LNCAP (cell line): ENCODE measurements around the gene PTPRU.

Experiments
- CTCF ChIP-seq: fragments of 450-650 bp; IDR thresholded peaks from 2 replicates; pipeline ENCODE4 v1.5.1; 2017; ENCODE audit warnings: mild to moderate bottlenecking

The PTPRU gene

GRCh38 chr1:29312469-29313461 is 76.4 kb downstream of the PTPRU start:
- TF ChIP-seq CTCF = no peak

GRCh38 chr1:29315262-29315661 is 78.9 kb downstream of the PTPRU start:
- TF ChIP-seq CTCF = no peak

DNA sequence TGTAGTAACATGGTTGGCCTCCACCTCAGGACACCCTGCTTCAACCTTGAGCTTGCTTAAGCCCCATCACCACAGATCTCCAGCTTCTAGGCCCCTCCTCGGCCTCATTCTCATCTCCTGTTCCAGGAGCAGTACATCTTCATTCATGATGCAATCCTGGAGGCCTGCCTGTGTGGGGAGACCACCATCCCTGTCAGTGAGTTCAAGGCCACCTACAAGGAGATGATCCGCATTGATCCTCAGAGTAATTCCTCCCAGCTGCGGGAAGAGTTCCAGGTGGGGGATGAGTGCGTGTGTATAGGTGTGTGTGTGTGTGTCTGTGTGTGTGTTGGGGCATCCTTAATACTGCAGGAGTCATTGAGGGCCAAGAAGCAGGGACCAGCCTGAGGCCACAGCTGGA is 79.6 kb downstream of the PTPRU start:
- no peak for TF ChIP-seq CTCF

DNA sequence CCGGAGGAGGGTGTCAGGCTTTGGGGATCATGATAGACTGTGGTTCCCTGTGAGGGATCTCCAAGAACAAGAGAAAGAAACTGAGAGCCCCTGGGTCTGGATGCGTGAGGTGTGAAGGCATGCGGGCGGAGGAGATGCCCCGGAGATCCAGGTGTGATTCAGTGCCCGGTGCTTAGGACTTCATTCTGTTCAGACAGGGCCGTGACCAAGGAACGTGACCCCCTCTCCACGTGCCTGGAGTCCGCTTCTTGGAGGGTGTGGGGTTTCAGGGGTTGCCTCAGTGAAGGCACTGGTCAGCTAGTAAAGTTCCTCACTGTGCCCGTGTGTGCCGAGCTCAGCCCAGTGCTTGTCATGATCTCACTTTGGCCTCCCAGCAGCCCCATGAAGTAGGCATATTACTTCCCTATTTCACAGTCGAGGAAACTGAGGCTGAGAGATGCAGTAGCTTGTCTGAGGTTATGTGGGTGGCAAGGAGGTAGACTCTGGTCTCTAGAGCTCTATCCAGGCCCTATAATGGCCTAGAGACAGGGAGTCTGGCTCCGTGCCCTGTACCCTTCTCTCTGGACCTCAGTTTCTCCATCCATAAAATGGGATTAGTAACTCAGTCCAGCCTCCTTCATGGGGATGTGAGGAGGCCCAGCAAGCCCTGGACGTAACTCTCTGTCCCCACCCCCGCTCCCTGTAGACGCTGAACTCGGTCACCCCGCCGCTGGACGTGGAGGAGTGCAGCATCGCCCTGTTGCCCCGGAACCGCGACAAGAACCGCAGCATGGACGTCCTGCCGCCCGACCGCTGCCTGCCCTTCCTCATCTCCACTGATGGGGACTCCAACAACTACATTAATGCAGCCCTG is 81.0 kb downstream of the PTPRU start:
- no peak for TF ChIP-seq CTCF

DNA sequence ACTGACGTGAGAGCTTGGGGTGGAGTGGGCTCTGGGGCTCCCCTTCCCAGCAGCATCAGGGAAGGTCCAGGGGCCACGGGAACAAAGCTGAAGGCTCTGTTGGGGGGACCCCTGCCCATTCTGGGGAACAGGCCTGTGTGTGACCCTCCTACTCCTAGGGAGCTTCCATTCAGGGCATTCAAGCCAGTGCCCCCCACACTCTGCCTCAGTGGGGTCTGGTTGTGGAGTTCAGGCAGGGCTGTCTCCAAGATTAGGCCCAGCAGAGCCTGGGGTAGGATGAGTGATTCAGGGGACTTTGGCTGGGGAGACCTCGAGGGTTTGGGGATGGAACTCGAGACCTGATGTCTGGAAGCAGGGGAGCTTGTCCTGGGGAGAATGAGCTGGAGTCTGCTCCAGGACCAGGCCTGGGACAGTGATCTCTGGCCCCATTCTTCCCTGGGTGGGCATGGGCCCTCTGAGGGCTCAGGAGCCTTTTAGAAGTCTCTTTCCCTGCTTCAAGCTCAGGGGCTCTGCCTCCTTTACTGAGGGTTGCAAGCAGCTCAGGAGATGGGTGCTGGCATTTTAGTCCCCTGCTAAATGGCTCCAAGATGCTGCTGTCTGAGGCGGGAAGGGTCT is 81.7 kb downstream of the PTPRU start:
- TF ChIP-seq CTCF = no peak

DNA sequence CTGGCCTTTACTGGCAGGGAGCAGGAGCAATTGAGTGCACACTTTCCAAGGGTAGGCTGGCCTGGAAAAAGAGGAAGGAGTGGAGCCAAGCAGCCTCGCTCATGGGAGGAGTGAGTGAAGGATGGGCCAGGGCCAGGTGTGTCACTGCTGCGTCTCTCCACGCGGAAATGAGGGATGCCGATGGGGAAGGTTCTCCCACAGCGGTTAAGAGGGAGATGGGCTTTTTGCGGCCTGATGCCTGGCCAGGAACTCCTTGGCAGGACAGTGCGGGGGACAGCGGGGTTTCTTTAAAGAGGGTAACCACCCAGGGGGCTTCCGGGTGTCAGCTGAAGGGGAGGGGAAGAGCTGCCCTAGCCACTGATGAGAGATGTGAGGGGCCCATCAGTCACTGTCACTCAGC is 82.4 kb downstream of the PTPRU start:
- TF ChIP-seq CTCF = no peak
